GM19043 (cell line): ENCODE data around the gene KIF5A.
"Not testable (repeated sequence)": the region's sequence is repeated elsewhere in the genome, so short reads cannot be mapped to it uniquely, and the experiment has no call there.

Experiments
- ATAC-seq: cut with Tn5 transposase; IDR thresholded peaks from one replicate; pipeline ENCODE4 v1.9.1; 2021; ENCODE audit warnings: low read depth; ENCODE audit not compliant: unreplicated experiment

The KIF5A gene

GRCh38 chr12:57549909-57550640, at the start of gene KIF5A:
Gene KIF5A, plus strand, starts transcription at chr12:57550044. Its CDS starts 228 bp downstream, at chr12:57550272.
- ATAC-seq, result no peak

GRCh38 chr12:57500213-57500612, 49.6 kb upstream of the KIF5A start:
- ATAC-seq, result no peak

- ATAC-seq, result not testable (repeated sequence)
Observed at GRCh38 chr12:57502311-57502969, 47.4 kb upstream of the KIF5A start.

GRCh38 chr12:57506541-57506940, 43.3 kb upstream of the KIF5A start:
- not testable (repeated sequence) for ATAC-seq

- not testable (repeated sequence) for ATAC-seq
Observed at GRCh38 chr12:57507796-57508195, 42.0 kb upstream of the KIF5A start.

- no peak for ATAC-seq
Observed at GRCh38 chr12:57511161-57511560, 38.7 kb upstream of the KIF5A start.

- ATAC-seq, result no peak
Observed at GRCh38 chr12:57511588-57512325, 38.1 kb upstream of the KIF5A start.

GRCh38 chr12:57512665-57513064, 37.2 kb upstream of the KIF5A start:
- ATAC-seq, result no peak

GRCh38 chr12:57513266-57513665, 36.6 kb upstream of the KIF5A start:
- ATAC-seq, result no peak

GRCh38 chr12:57513677-57514076, 36.2 kb upstream of the KIF5A start:
- ATAC-seq, result not testable (repeated sequence)

- ATAC-seq, result not testable (repeated sequence)
Observed at GRCh38 chr12:57514246-57514645, 35.6 kb upstream of the KIF5A start.

GRCh38 chr12:57514720-57515407, 35.0 kb upstream of the KIF5A start:
- no peak for ATAC-seq

- ATAC-seq, result no peak
Observed at GRCh38 chr12:57515408-57515933, 34.4 kb upstream of the KIF5A start.

- no peak for ATAC-seq
Observed at GRCh38 chr12:57515934-57516541, 33.8 kb upstream of the KIF5A start.

GRCh38 chr12:57516617-57517153, 33.2 kb upstream of the KIF5A start:
- no peak for ATAC-seq

GRCh38 chr12:57517187-57517586, 32.7 kb upstream of the KIF5A start:
- no peak for ATAC-seq

- ATAC-seq, result not testable (repeated sequence)
Observed at GRCh38 chr12:57517718-57518117, 32.1 kb upstream of the KIF5A start.

- no peak for ATAC-seq
Observed at GRCh38 chr12:57518176-57518919, 31.5 kb upstream of the KIF5A start.
